ENCODE results near the gene ARHGEF28. TPM values are rescaled to one million over a fixed set of nuclear protein-coding genes. Genes with fewer than 3 reads are reported as not detected.

Gene ARHGEF28
- total and polyA plus RNA-seq, 2 donors (not counting 1 experiment from before 2014, with no cell fraction given): not detected

- ChIA-PET CTCF (interaction anchor here (1.0 to 1.2 kb wide), 2 partner anchors 13 to 189 kb away, joined by 3 to 5 read pairs; no protein-coding TSS in a partner anchor), POLR2A (no interaction called here)
- WGBS (ENCODE audit: insufficient coverage): 91% methylated on average over 7 of the region's 11 CpGs
- no peak overlapping the region for H3K27ac ChIP-seq (ENCODE audit: low read length in 2 of 2)
- no peaks in the 10 kb centered on the region for H3K9me3 ChIP-seq (ENCODE audit: control extremely low read depth in 1 of 3, control insufficient read depth in 2 of 3, insufficient read depth in 1 of 3, low read length in 2 of 3)
- H2AFZ ChIP-seq (ENCODE audit: insufficient read depth, low read depth, low read length, poor library complexity, severe bottlenecking): no peak overlapping the region
- H3K4me3 ChIP-seq (ENCODE audit: control extremely low read depth in 1 of 5, extremely low read depth in 1 of 5, insufficient read depth in 1 of 5, low read depth in 2 of 5, low read length in 4 of 5): no peak overlapping the region
- DNase-seq (no peak), ATAC-seq (ENCODE audit: low read depth) (no peak)
- H3K4me3 Mint-ChIP-seq: no peak overlapping the region
- intact Hi-C loops (cut with micrococcal nuclease): no loop called here
- TF ChIP-seq EZH2 (IDR thresholded peaks at IDR 0.05; ENCODE audit: borderline replicate concordance, insufficient read depth, low read depth, low read length, poor library complexity, severe bottlenecking) (no peak), CTCF (IDR thresholded peaks at IDR 0.05) (no peak)
- no peaks in the 10 kb centered on the region for H3K79me2 ChIP-seq (ENCODE audit: control insufficient read depth, insufficient read depth, low read length)
- no peak overlapping the region for H3K9ac ChIP-seq (ENCODE audit: low read length)
- H4K20me1 ChIP-seq (ENCODE audit: control insufficient read depth, insufficient read depth, low read length, poor library complexity, severe bottlenecking): no peaks in the 10 kb centered on the region
- H3K27me3 Mint-ChIP-seq: peaks cover 3% of the 10 kb centered on the region
- no peaks in the 10 kb centered on the region for H3K4me1 ChIP-seq (ENCODE audit: control insufficient read depth in 2 of 2, insufficient read depth in 2 of 2, low read length in 2 of 2)
- H3K4me1 Mint-ChIP-seq: no peaks in the 10 kb centered on the region
- H3K27me3 ChIP-seq (replicated peaks in 1 of 4; ENCODE audit: control extremely low read depth in 1 of 4, control insufficient read depth in 3 of 4, insufficient read depth in 4 of 4, low read length in 3 of 4): peaks cover 0 to 4% (median 0%) of the 10 kb centered on the region in 4 experiments
- no peak overlapping the region for H3K4me2 ChIP-seq (replicated peaks; ENCODE audit: low read depth, low read length, poor library complexity, severe bottlenecking)
- H3K27ac Mint-ChIP-seq: no peak overlapping the region
- H3K9me3 Mint-ChIP-seq (ENCODE audit: insufficient read depth): no peaks in the 10 kb centered on the region
- no peaks in the 10 kb centered on the region for H3K36me3 ChIP-seq (replicated peaks in 1 of 2; ENCODE audit: control extremely low read depth in 1 of 2, control insufficient read depth in 1 of 2, extremely low read depth in 1 of 2, insufficient read depth in 2 of 2, low read length in 1 of 2)
Observed at GRCh38 chr5:73780302-73781080, 154.5 kb downstream of the ARHGEF28 start.

GRCh38 chr5:73781107-73781768 is 155.2 kb downstream of the ARHGEF28 start:
- H3K27me3 Mint-ChIP-seq: peaks cover 3% of the 10 kb centered on the region
- H2AFZ ChIP-seq (ENCODE audit: insufficient read depth, low read depth, low read length, poor library complexity, severe bottlenecking): no peak overlapping the region
- no peaks in the 10 kb centered on the region for H3K79me2 ChIP-seq (ENCODE audit: control insufficient read depth, insufficient read depth, low read length)
- no peak overlapping the region for H3K27ac Mint-ChIP-seq
- H3K9me3 ChIP-seq (ENCODE audit: control extremely low read depth in 1 of 3, control insufficient read depth in 2 of 3, insufficient read depth in 1 of 3, low read length in 2 of 3): no peaks in the 10 kb centered on the region
- intact Hi-C loops (cut with micrococcal nuclease): no loop called here
- no peak overlapping the region for H3K4me3 Mint-ChIP-seq
- DNase-seq (no peak), ATAC-seq (ENCODE audit: low read depth) (no peak)
- POLR2A ChIA-PET: no interaction called here
- no peaks in the 10 kb centered on the region for H3K36me3 ChIP-seq (replicated peaks in 1 of 2; ENCODE audit: control extremely low read depth in 1 of 2, control insufficient read depth in 1 of 2, extremely low read depth in 1 of 2, insufficient read depth in 2 of 2, low read length in 1 of 2)
- no peaks in the 10 kb centered on the region for H3K4me1 ChIP-seq (ENCODE audit: control insufficient read depth in 2 of 2, insufficient read depth in 2 of 2, low read length in 2 of 2)
- H3K4me3 ChIP-seq (ENCODE audit: control extremely low read depth in 1 of 5, extremely low read depth in 1 of 5, insufficient read depth in 1 of 5, low read depth in 2 of 5, low read length in 4 of 5): no peak overlapping the region
- 93% methylated on average over 3 of the region's 6 CpGs for WGBS (ENCODE audit: insufficient coverage)
- H3K27ac ChIP-seq (ENCODE audit: low read length in 2 of 2): no peak overlapping the region
- H3K27me3 ChIP-seq (replicated peaks in 1 of 4; ENCODE audit: control extremely low read depth in 1 of 4, control insufficient read depth in 3 of 4, insufficient read depth in 4 of 4, low read length in 3 of 4): peaks cover 0 to 4% (median 0%) of the 10 kb centered on the region in 4 experiments
- no peak overlapping the region for H3K9ac ChIP-seq (ENCODE audit: low read length)
- TF ChIP-seq EZH2 (IDR thresholded peaks at IDR 0.05; ENCODE audit: borderline replicate concordance, insufficient read depth, low read depth, low read length, poor library complexity, severe bottlenecking) (no peak), CTCF (IDR thresholded peaks at IDR 0.05) (no peak)
- no peaks in the 10 kb centered on the region for H3K9me3 Mint-ChIP-seq (ENCODE audit: insufficient read depth)
- H3K4me2 ChIP-seq (replicated peaks; ENCODE audit: low read depth, low read length, poor library complexity, severe bottlenecking): no peak overlapping the region
- no peaks in the 10 kb centered on the region for H3K4me1 Mint-ChIP-seq
- no peaks in the 10 kb centered on the region for H4K20me1 ChIP-seq (ENCODE audit: control insufficient read depth, insufficient read depth, low read length, poor library complexity, severe bottlenecking)
- CTCF ChIA-PET: interaction anchor here (1.0 to 1.2 kb wide), 2 partner anchors 12 to 190 kb away, joined by 3 to 5 read pairs; no protein-coding TSS in a partner anchor

Measured in B cell (primary cell).